CD8-positive, alpha-beta memory T cell (primary cell): ENCODE results near the gene PRKAG2. TPM values are rescaled to one million over a fixed set of nuclear protein-coding genes. Genes with fewer than 3 reads are reported as not detected.

Experiments used
- CTCF ChIA-PET: fragments of 350-600 bp; sonication (Branson Sonifier 250); formaldehyde crosslinking; loops from one replicate; lab custom pipeline; 2021; ENCODE audit warnings: antibody characterized with exemption; lab: Charles Lee
- POLR2A ChIA-PET: fragments of 350-600 bp; sonication (Branson Sonifier 250); formaldehyde crosslinking; loops from one replicate; lab custom pipeline; 2021; ENCODE audit warnings: antibody characterized with exemption; lab: Charles Lee
- DNase-seq, 5 donors: peaks; one replicate each; pipeline versions ENCODE4 v3.0.0 to v3.0.0-alpha.2; 2020 to 2022; ENCODE audit warnings: mixed read lengths in 1 of 5
- H3K27ac ChIP-seq: one replicate; pipeline ENCODE4 v1.7.0; 2013; ENCODE audit warnings: low read depth, mild to moderate bottlenecking, low read length, moderate library complexity
- H3K27me3 ChIP-seq: 2 replicates; pipeline ENCODE4 v1.7.0; 2013; ENCODE audit warnings: low read length, mild to moderate bottlenecking; ENCODE audit not compliant: insufficient read depth, poor library complexity, severe bottlenecking
- H3K36me3 ChIP-seq: 2 replicates; pipeline ENCODE4 v1.7.0; 2013; ENCODE audit warnings: mild to moderate bottlenecking, low read length, moderate library complexity; ENCODE audit not compliant: insufficient read depth
- H3K4me1 ChIP-seq: 2 replicates; pipeline ENCODE4 v1.7.0; 2013; ENCODE audit warnings: mild to moderate bottlenecking, low read length, moderate library complexity; ENCODE audit not compliant: insufficient read depth
- H3K4me3 ChIP-seq: 2 replicates; pipeline ENCODE4 v1.7.0; 2013; ENCODE audit warnings: mild to moderate bottlenecking, low read length
- H3K9me3 ChIP-seq: 2 replicates; pipeline ENCODE4 v1.7.0; 2013; ENCODE audit warnings: mild to moderate bottlenecking, low read length
- H3K27ac Mint-ChIP-seq, 8 donors: one replicate each; pipeline ENCODE4 v1.8.0; 2020 to 2021; ENCODE audit warnings: mixed read lengths in 8 of 8, mild to moderate bottlenecking in 6 of 8, inconsistent platforms in 3 of 8, moderate library complexity in 3 of 8
- H3K27me3 Mint-ChIP-seq, 2 donors: one replicate each; pipeline ENCODE4 v1.8.0; 2020 to 2021; ENCODE audit warnings: mixed read lengths in 2 of 2, mild to moderate bottlenecking in 1 of 2, moderate library complexity in 1 of 2
- H3K36me3 Mint-ChIP-seq, 3 donors: one replicate each; pipeline ENCODE4 v1.8.0; 2020 to 2021; ENCODE audit warnings: mixed read lengths in 3 of 3, inconsistent platforms in 1 of 3, mild to moderate bottlenecking in 1 of 3
- H3K4me1 Mint-ChIP-seq, 3 donors: one replicate each; pipeline ENCODE4 v1.8.0; 2020 to 2021; ENCODE audit warnings: mixed read lengths in 3 of 3, inconsistent platforms in 1 of 3, mild to moderate bottlenecking in 1 of 3
- H3K4me3 Mint-ChIP-seq, 7 donors: one replicate each; pipeline ENCODE4 v1.8.0; 2020 to 2021; ENCODE audit warnings: mixed read lengths in 7 of 7, mild to moderate bottlenecking in 6 of 7, moderate library complexity in 4 of 7, inconsistent platforms in 2 of 7
- H3K9me3 Mint-ChIP-seq, 5 donors: one replicate each; pipeline ENCODE4 v1.8.0; 2020 to 2022; ENCODE audit warnings: mixed read lengths in 5 of 5, mild to moderate bottlenecking in 3 of 5, moderate library complexity in 2 of 5, inconsistent platforms in 1 of 5
- polyA plus RNA-seq: library from polyadenylated mRNA; unstranded; fragments of 300-500 nt; fragmentation: Illumina TruSeq; gene quantifications from one replicate; pipeline ENCODE4 v1.2.3, GENCODE V29; 2021
- total RNA-seq, 2 experiments: library from RNA; stranded (reverse); gene quantifications; one replicate each; pipeline ENCODE4 v1.2.3, GENCODE V29; 2021

The PRKAG2 gene
- total and polyA plus RNA-seq, 3 experiments from 2014 or later = 23.1 to 31.4 (median 27.2) TPM

- Mint-ChIP-seq H3K4me1 (peaks cover 13 to 17% (median 15%) of the 10 kb centered on the region in 3 donors), H3K36me3 (peaks cover 0 to 41% (median 8%) of the 10 kb centered on the region in 3 donors), H3K9me3 (no peaks in the 10 kb centered on the region), H3K27ac (peak overlapping the region in 1 of 8 donors; percentile 3), H3K4me3 (no peak overlapping the region), H3K27me3 (no peaks in the 10 kb centered on the region)
- Histone ChIP-seq H3K4me1 (no peaks in the 10 kb centered on the region), H3K27ac (no peak overlapping the region), H3K27me3 (no peaks in the 10 kb centered on the region), H3K9me3 (no peaks in the 10 kb centered on the region), H3K4me3 (no peak overlapping the region), H3K36me3 (peaks cover 10% of the 10 kb centered on the region)
- DNase-seq = no peak
- CTCF ChIA-PET = no interaction called here
- POLR2A ChIA-PET = no interaction called here
These were observed 283.9 kb downstream of the PRKAG2 start for GRCh38 chr7:151592868-151593486.

DNA sequence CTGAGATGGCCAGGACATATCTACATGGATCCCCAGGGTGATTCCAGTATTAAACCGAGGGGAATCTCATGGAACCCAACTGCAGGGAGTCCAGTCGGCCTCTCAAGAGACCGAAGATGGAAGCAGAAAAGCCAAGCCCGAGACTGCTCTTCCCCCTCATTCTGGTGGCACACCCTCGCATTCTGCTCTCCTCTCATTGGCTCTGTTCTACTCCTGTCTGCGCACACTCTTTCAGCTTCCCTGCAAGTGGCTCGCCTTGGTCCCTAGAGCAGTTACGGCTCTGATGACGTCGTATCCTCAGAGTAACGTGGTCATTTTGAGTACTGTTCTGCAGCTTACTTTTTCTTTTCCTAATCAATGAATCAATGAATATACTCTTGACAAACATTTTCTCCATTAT, 284.6 kb downstream of the PRKAG2 start:
- no peak for DNase-seq
- Mint-ChIP-seq H3K27ac (peak overlapping the region in 2 of 8 donors; percentile 56 to 93), H3K9me3 (no peaks in the 10 kb centered on the region), H3K36me3 (peaks cover 0 to 46% (median 8%) of the 10 kb centered on the region in 3 donors), H3K4me1 (peaks cover 6 to 14% (median 10%) of the 10 kb centered on the region in 3 donors), H3K27me3 (no peaks in the 10 kb centered on the region), H3K4me3 (no peak overlapping the region)
- H3K4me1 ChIP-seq = no peaks in the 10 kb centered on the region
- no peaks in the 10 kb centered on the region for H3K9me3 ChIP-seq
- no peak overlapping the region for H3K4me3 ChIP-seq
- no peak overlapping the region for H3K27ac ChIP-seq
- ChIA-PET CTCF (no interaction called here), POLR2A (no interaction called here)
- peaks cover 10% of the 10 kb centered on the region for H3K36me3 ChIP-seq
- no peaks in the 10 kb centered on the region for H3K27me3 ChIP-seq

DNA sequence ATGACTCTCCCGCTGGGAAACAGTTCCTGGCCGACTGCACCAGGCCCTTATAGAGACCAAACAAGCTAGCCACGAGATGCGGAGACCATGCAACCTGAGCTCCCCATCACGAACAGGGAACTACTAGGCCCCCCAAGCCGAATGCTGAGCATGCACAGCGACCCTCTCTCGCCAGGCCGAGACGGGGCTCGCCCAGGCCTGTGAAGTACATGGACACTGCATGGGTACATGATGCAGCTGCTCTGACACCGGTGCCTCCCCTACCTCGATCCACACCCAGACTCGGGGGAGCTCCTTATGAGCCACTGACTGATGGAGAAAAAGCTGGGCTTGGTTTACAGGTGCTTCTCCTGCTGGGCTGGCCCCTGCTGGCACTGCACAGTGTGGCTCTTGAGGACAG, 285.0 kb downstream of the PRKAG2 start:
- H3K4me1 Mint-ChIP-seq = peaks cover 3 to 9% (median 6%) of the 10 kb centered on the region in 3 donors
- Histone ChIP-seq H3K4me1 (no peaks in the 10 kb centered on the region), H3K27me3 (no peaks in the 10 kb centered on the region), H3K4me3 (no peak overlapping the region), H3K27ac (no peak overlapping the region), H3K9me3 (no peaks in the 10 kb centered on the region), H3K36me3 (peaks cover 10% of the 10 kb centered on the region)
- H3K27me3 Mint-ChIP-seq = no peaks in the 10 kb centered on the region
- no peaks in the 10 kb centered on the region for H3K9me3 Mint-ChIP-seq
- no peak overlapping the region for H3K4me3 Mint-ChIP-seq
- peaks cover 0 to 50% (median 8%) of the 10 kb centered on the region in 3 donors for H3K36me3 Mint-ChIP-seq
- POLR2A ChIA-PET = no interaction called here
- DNase-seq = no peak
- CTCF ChIA-PET = no interaction called here
- peak overlapping the region in 1 of 8 donors; percentile 77 for H3K27ac Mint-ChIP-seq

GRCh38 chr7:151590850-151591771, 285.8 kb downstream of the PRKAG2 start:
- Histone ChIP-seq H3K4me1 (no peaks in the 10 kb centered on the region), H3K9me3 (no peaks in the 10 kb centered on the region), H3K27ac (no peak overlapping the region), H3K4me3 (no peak overlapping the region), H3K27me3 (no peaks in the 10 kb centered on the region), H3K36me3 (peaks cover 10% of the 10 kb centered on the region)
- Mint-ChIP-seq H3K36me3 (peaks cover 0 to 56% (median 13%) of the 10 kb centered on the region in 3 donors), H3K9me3 (no peaks in the 10 kb centered on the region), H3K27ac (peak overlapping the region in 1 of 8 donors; percentile 10), H3K4me1 (peaks cover 3 to 9% (median 5%) of the 10 kb centered on the region in 3 donors), H3K4me3 (no peak overlapping the region), H3K27me3 (no peaks in the 10 kb centered on the region)
- ChIA-PET CTCF (no interaction called here), POLR2A (no interaction called here)
- DNase-seq = no peak

DNA sequence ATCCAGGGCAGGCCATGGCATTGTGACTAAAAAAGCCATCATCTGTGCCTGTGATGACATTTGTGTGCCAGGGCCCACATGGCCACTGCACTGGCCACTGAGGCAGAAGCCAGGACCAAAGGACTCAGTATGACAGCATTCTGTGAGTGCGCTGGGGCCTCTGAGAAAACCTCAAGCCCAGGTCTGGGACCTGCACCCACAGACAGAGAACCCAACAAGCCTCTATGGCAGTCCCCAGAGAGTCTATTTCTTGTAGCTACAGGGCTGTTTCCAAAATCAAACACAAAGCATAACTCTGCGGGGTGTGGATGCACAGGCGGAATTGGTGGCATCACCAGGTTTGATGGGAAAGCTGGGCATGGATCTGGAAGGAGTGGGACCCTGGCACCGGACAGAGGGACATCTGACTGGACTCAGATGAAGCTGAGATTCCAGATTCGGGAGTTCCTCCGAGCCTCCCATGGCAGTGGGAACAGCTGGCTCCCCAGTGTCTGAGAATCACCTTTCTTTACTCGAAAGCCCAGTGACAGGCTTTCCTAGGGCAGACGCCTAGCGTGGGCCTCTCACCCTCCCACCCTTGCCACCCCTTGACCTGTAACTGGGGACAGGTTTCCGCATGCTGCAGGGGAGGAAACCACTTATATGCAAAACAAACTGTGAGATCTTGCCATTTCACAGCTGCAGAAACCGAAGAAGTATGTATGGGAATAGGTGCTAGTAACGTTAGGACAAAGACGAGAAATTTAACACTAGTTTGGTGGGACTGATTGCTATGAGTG, 286.7 kb downstream of the PRKAG2 start:
- no peak for DNase-seq
- peaks cover 0 to 60% (median 13%) of the 10 kb centered on the region in 3 donors for H3K36me3 Mint-ChIP-seq
- Histone ChIP-seq H3K4me1 (no peaks in the 10 kb centered on the region), H3K9me3 (no peaks in the 10 kb centered on the region), H3K27me3 (no peaks in the 10 kb centered on the region), H3K36me3 (peaks cover 10% of the 10 kb centered on the region), H3K4me3 (no peak overlapping the region), H3K27ac (no peak overlapping the region)
- H3K4me3 Mint-ChIP-seq = no peak overlapping the region
- H3K27ac Mint-ChIP-seq = peak overlapping the region in 1 of 8 donors; percentile 12
- ChIA-PET POLR2A (no interaction called here), CTCF (no interaction called here)
- peaks cover under 1 to 5% (median 5%) of the 10 kb centered on the region in 3 donors for H3K4me1 Mint-ChIP-seq
- no peaks in the 10 kb centered on the region for H3K9me3 Mint-ChIP-seq
- H3K27me3 Mint-ChIP-seq = no peaks in the 10 kb centered on the region

DNA sequence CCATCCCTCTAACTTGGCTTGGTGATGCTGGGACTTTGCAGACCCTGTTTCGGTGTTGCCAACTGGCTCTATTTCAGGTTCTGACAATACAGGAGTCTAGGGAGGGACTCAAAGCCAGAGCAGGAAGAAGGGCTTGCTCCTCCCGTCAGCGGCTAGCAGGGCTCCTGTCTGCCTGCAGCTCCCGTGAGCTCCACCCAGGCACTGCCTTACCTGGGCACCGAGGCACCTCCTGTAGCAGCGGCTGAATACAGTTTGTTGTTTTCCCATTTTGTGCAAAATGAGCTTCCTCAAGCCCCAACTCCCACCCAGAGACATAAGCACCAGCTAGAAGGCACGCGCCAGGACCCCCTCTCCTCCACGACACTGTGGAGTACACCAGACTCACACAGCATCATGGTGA, 287.9 kb downstream of the PRKAG2 start:
- POLR2A ChIA-PET = no interaction called here
- no peaks in the 10 kb centered on the region for H3K27me3 Mint-ChIP-seq
- Histone ChIP-seq H3K4me1 (no peaks in the 10 kb centered on the region), H3K36me3 (peaks cover 3% of the 10 kb centered on the region), H3K27me3 (no peaks in the 10 kb centered on the region), H3K9me3 (no peaks in the 10 kb centered on the region), H3K4me3 (no peak overlapping the region), H3K27ac (no peak overlapping the region)
- no peak for DNase-seq
- peaks cover 0 to 5% (median 5%) of the 10 kb centered on the region in 3 donors for H3K4me1 Mint-ChIP-seq
- H3K4me3 Mint-ChIP-seq = no peak overlapping the region
- CTCF ChIA-PET = no interaction called here
- peak overlapping the region in 1 of 8 donors; percentile 8 for H3K27ac Mint-ChIP-seq
- H3K9me3 Mint-ChIP-seq = no peaks in the 10 kb centered on the region
- peaks cover 0 to 53% (median 15%) of the 10 kb centered on the region in 3 donors for H3K36me3 Mint-ChIP-seq

DNA sequence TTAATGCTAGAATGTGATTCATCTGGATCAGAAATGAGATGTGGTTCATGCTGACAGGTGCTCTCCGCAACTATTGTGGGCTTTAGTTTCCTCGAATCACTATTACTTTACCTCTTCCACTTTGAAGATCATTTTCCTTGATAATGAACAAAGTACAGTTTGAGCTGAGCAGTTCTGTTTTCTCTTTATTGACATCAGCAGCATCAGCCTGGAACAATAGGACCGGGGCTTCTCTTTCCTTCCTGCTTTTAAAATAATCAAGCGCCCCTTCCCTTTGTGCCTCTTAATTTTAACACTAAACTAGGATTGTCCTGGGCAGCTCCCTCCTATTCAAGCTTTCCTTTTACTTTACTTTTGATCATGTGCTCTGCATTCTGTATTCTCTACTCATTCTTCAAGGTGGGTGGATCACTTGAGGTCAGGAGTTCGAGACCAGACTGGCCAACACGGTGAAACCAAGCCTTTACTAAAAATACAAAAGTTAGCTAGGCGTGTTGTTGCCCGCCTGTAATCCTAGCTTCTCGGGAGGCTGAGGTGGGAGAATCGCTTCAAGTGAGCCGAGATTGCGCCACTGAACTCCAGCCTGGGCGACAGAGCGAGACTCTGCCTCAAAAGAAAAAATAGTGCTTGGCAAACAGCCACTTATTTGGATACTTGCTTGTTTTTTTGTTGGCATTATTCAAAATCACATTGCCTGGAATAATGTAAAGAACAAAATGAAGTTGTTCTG, 290.2 kb downstream of the PRKAG2 start:
- Histone ChIP-seq H3K36me3 (no peaks in the 10 kb centered on the region), H3K27ac (no peak overlapping the region), H3K4me1 (no peaks in the 10 kb centered on the region), H3K4me3 (no peak overlapping the region), H3K27me3 (no peaks in the 10 kb centered on the region), H3K9me3 (no peaks in the 10 kb centered on the region)
- no peak for DNase-seq
- POLR2A ChIA-PET = no interaction called here
- CTCF ChIA-PET = no interaction called here
- H3K27me3 Mint-ChIP-seq = no peaks in the 10 kb centered on the region
- H3K27ac Mint-ChIP-seq = peak overlapping the region in 1 of 8 donors; percentile 9
- H3K4me1 Mint-ChIP-seq = peaks cover 2 to 9% (median 7%) of the 10 kb centered on the region in 3 donors
- H3K9me3 Mint-ChIP-seq = no peaks in the 10 kb centered on the region
- H3K36me3 Mint-ChIP-seq = peaks cover 0 to 48% (median 12%) of the 10 kb centered on the region in 3 donors
- H3K4me3 Mint-ChIP-seq = peak overlapping the region in 1 of 7 donors; percentile 18
